Inflammatory macrophage treated with lipopolysaccharide for 1 hour (primary cell): Measurements from ENCODE around the gene TIAM1.

Experiments
- DNase-seq, 2 donors: peaks; one replicate each; pipeline ENCODE4 v3.0.0-alpha.2; 2020 to 2022

The TIAM1 gene

DNA sequence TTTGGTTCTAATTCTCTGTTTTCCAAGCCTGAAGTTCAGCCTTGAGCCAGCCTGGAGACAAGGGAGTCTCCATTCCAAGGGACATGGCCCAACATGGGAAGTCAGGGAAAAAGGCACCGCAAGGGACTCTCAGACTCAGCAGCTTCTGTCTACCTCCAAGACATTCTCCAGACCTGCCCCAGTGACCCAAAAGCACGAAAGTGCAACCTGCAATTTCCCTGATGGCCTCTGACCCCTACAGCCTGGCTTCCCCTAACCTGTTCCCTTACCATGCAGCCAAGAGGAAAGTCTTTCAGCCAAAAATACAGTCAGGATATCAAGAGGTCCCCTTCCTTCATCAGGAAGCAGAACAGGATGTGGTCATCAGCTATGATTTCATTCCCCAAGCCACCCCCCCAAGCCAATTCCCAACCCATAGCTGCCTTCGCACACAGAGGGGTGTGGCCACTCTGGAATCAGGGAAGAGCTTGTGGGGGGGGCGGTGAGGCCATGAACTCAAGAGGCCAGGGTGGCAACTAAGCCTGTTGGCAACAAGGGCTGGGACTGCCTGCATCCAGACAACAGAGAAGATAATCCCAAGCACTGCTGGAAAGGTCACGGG lies 59.2 kb downstream of the TIAM1 start:
- peak; percentile 62 to 83 for DNase-seq

DNA sequence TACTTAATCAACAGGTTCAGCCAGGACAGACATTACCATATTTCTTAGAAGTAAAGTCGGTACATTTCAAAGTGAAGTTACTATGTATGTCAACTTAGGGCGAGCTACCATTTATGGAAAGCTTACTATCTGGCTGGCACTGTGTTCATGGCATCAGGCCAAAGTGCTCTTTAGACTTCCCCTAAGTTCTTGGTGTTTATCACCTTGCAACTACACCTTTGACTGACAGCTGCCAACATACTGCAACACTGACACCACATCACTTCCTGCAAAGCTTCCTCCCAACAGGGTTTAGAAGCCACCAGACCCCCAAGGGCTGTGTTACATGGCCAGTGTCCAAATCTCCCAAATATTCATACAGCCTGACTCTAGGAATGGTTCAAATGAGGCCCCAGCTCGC lies 61.0 kb downstream of the TIAM1 start:
- DNase-seq, result no peak

DNA sequence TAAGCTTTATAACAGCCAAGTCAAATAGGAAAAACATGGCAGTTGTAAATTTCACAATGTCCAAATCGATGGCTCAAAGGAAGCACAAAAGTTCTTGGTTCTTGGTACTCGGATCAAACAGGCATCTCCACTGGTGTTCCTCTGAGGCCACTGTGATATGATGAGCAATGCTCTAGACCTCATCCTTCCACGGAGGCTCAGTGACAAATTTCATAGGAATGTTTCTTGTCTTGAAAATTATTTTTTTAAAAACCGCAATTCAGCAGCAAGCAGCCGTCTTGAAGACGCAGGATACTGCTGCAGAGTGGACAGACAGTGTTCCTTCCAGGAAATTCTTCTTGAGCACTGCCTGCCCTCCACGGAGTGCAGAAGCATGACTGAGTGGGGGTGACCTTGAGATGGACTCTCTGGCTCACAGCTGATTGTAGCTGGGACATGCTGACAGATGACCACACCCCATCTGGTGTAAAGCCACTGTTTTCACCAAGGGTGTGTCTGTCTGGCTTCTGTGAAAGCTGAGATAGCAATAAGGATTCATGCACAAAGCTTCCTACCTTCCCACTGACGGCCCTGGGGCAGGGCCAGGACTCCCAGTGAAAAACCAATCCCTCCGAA lies 61.9 kb downstream of the TIAM1 start:
- no peak for DNase-seq

DNA sequence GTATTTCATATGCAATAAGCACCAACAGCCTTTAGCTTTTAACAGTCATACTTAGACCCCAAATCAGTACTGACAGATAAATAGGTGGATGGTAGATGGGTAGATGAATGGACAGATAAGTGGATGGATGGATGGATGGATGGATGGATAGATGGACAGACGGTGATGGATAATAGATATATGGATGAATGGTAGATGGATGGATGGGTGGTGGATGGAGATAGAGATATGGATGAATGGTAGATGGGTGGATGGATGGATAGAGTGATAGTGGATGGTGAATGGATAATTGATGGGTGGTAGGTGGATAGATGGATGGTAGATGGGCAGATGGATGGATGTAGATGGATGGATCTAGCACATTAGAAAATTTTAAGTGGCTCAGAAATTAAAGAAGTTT lies 62.5 kb downstream of the TIAM1 start:
- DNase-seq, result no peak

DNA sequence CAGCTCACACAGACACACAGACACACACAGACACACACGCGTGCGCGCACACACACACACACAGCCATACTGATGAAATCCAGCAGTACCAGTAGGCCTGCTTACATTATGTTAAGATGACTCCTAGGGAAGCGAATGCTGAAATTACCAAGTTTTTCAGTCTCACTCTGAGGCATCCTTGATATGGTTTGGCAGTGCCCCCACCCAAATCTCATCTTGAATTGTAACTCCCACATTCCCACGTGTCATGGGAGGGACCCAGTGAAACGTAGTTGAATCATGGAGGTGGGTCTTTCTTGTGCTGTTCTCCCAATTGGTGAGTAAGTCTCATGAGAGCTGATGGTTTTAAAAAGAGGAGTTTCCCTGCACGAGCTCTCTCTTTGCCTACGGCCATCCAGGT lies 64.1 kb downstream of the TIAM1 start:
- no peak for DNase-seq

DNA sequence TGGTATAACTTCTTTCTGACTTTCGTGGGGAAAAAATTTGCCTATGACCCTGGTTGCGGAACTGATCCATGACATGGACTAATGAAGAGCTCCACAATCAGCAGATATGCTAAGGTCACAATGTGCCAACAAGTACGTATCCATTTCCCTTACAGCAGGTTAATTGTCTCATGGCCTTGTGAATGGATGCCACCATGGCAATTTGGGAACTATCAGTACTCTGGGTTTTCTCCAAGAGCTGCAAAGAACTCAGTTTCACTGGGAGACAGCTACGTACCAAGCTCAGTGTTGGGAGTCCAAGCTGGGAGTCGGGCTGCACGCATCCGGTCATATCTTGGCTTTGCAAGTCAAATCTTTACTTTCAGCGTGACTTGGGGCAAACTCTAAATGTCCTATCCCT lies 64.8 kb downstream of the TIAM1 start:
- DNase-seq, result no peak

DNA sequence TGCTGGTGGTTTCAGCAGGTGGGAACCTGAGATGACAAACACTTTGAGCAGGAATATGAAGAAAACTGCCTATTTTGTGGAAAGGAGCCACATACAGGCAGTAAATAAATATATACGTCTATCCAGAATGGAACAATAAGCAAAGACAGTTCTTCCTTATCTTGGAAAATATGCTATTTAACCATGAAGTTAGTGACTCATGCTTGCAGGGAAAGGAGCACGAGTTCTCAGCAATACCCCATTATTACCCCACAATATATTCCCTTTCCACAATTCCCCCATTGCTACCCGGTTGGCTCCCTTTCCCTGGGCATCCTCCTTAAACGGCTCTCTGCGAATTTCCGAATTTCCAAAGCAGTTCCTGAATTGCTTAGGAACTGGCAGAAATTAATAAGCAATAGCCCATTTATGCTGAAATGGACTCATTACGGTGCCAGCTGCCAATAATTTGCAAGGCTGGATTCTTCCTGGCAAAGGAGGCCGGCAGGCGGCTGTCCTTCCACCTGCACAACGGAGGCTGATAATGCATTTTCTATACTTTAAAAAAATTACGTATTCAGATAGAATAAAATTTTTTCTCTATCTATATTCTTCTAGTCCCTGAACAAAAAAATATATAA lies 65.4 kb downstream of the TIAM1 start:
- DNase-seq, result no peak

DNA sequence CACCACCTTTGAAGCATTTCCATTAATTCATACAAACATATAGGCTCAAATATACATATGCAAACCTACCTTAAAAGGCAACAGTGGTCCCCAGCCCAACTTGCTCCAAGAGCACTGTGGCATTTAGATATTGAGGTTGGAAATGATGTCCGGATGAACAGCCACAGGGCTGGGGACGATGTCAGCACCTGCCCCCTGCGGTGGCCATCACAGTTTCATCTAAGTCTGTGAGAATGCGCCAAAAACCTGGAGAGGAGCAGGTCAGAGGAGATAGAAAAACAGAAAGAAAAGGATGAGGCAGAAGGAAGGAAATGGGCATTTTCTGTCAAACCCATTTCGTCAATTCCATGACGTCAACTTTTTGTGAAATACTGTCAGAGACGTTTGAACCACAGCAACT lies 67.4 kb downstream of the TIAM1 start:
- no peak for DNase-seq

DNA sequence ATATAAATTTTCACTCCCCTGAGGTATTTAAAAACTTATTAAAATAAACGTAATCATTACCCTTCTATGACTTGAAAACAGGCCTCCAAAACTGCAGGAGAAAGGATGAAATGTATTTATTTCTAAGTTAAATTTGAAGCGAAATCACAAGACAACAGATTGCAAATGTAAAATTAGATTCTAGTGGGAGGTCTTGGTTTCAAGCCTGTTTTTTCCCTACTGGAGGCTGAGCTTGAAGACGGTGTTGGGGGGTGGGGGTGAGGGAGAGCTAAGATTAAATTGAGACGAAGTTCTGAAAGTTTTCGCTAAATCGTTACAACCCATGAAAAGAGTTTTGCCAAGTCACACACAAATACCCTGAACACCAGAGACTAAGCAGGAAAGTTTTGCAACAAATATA lies 68.2 kb downstream of the TIAM1 start:
- DNase-seq, result no peak

DNA sequence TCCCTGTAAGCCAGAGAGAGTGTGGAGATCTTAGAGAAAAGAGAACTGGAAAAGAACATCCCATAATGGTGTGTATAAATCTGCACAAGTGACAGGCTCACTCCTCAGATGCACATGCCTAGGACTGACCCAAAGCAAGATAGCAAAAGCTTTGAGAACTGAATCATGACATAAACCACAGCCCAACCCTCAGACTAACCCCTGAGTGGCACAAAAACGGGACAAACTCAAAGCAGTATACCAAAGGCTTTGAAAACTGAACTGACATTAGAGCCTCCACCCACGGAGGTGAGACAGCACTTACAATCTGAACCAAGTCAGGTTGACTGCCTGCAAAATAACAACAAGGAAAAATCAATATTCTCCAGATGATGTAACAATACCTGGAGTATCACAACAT lies 70.8 kb downstream of the TIAM1 start:
- no peak for DNase-seq

DNA sequence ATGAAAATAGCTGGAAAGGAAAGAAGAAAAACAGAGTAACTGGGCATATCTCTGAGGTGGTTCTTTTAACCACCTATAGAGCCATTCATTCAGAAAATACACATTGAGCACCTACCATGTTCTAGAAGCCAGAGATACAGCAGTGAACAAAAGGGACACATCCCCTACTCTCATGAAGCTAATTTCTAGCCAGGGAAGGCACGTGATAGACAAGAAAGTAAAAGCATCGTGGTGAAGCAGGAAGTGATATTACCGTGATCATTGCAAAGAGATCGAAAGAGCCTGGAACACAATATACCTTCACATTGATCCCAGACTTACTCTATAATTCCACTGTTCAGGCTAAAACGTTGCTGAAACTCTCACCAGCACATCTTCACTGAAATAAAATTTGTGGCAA lies 76.0 kb downstream of the TIAM1 start:
- DNase-seq, result no peak

DNA sequence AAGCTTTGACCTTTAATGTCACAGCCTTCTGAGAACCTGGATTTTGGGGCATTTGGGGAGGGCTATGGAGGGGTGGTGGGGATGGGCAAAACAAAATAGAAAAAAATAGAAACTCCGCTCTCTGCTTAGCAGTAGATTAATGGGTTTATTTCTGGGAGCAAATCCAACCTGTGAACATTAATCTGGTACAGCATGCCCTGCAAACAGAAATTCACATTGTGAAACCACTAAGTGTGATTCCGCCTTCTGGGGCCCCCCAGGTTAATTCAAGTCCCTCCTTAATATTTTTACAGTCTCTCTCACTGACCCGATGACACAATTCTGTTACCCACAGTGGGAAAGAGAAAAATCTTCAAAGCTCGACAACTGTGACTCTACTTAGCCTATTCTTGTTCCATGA lies 76.4 kb downstream of the TIAM1 start:
- DNase-seq, result no peak

DNA sequence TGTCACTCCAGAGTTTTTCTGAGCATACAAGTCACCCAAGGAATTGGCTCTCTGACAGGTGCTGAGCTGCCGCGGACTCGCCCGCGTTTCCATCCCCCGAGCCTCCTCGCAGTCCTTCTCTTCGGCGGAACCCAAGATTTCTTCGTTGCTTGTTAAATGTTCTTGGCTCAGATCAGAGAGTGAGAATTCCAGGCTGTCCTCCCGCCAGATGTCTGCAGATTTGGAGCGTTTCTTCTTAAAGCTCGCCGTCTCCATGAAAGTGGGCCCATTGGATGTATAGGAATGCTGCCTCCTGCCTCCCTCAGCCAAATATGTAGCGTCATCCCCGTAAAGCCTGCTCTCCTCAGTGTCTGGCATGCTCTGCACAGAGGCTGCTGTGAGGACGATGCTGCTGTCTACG lies 77.8 kb downstream of the TIAM1 start:
- DNase-seq, result no peak

DNA sequence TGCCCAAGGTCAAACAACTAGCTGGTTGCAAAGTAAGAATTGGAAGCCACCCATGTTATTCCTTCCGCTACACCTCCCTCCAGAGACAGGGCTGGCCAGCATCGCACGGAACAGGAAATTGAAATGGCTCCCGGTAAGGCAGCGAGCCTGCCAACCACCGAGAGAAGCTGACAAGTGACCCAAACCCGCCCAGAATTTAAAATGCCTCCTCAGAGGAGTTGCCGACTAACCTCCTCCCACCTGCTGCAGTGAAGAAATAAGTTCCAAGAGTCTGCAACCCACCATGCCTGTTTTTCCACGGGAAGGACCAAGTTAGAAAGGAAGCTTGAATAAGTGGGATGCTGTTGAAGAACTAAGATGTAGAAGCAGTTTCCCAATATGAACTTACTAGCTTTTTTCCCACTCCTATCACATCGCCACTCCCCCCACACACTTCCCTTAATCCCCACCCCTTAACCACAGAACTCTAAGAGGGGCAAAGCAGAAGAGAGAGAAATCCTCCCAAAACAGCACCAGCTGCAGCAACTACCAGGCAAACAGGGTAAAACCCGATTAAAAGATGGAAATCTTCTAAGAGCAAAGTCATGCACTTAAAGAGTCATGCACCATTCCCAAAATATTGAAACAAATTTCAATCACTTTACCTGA lies 78.6 kb downstream of the TIAM1 start:
- peak in 1 of 2 donors; percentile 59 for DNase-seq

DNA sequence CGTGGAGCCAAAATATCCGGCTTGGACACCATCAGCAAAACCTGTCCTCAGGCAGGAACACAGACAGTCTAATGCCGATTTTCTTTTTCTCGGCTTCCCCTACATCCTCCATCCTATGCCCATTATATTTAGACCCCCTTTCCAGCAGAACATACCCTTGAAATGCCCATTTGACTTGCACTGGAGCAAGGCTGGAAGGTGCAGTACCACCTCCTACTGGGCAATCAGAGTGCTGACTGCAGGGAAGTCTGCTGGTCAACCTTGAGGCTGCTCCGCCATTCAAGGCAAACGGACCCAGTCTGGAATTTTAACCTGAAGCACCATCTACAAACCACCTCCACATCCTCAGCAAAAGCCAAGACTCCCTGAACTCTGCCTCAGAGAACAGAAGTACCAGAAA lies 79.5 kb downstream of the TIAM1 start:
- DNase-seq, result no peak

DNA sequence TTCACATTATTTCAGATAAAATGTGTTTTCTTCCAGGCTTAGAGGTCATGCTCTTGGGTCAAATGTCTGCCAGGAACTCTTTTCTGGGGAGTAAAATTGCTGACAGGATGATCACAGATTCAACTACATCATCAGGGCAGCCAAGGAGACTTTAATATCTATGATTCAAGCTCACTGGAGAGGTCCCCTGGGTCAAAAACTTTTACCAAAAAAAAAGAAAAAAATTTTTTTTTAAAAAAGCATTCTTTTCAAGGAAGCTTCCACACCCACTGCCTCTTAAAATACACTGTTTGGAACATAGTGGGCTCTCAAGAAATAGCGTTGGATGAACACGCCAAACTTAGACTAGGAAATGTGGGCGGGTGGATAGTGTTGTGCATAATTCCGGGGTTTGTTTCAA lies 81.3 kb downstream of the TIAM1 start:
- DNase-seq, result no peak

DNA sequence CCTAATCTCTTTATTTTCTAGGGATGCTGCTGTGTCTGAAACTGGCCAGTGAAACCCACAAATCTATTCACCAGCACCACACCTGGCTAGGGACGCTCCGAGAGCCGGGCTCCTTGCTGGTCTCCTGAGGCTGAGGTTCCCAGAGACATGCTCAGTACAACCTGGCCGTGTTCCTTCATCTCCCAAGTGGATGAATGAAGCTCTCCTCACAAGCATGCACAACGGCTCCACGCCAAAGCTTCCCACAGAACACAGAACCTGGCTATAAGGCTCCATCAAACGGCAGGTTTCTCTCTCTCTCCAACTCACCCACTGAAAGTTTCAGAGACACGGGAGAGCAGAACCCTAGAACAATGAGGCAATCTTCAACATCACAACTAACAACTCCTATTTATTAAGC lies 82.3 kb downstream of the TIAM1 start:
- no peak for DNase-seq

DNA sequence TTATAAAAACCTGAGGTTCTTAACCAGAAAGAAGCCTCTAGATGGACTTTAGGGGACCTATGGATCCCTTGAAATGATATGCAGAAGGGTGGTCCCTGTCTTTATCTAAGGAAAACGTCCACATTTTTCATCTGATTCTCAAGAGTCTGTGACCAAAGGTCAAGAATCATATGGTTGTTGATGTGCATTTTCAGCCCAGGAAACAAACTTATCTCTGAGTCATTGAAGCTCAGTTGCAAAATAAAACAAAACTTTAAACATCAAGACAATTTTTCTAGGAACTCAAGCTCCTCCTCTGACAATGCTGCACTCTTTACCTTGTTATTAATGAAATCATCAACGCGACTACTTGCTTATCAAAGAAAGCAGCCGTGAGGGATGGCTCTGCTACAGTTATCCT lies 83.3 kb downstream of the TIAM1 start:
- DNase-seq, result peak in 1 of 2 donors; percentile 18

DNA sequence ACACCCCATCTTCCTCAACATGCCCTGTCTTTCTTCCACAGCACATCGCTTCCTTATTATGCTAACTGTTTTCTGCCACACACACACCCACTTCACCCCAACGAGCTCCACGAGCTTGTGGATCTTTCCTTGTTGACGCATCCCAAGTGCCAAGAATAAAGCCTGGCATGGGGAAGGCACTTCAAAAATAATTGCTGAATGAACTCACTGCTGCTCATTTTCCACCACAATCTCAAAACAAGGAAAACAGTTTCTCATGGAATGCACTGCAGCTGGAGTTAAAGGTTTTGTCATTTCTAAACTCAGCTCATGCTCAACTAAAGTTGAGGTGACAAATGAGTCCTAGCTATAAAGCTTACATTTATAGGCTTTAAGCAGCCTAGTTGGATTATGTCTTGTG lies 86.0 kb downstream of the TIAM1 start:
- no peak for DNase-seq

DNA sequence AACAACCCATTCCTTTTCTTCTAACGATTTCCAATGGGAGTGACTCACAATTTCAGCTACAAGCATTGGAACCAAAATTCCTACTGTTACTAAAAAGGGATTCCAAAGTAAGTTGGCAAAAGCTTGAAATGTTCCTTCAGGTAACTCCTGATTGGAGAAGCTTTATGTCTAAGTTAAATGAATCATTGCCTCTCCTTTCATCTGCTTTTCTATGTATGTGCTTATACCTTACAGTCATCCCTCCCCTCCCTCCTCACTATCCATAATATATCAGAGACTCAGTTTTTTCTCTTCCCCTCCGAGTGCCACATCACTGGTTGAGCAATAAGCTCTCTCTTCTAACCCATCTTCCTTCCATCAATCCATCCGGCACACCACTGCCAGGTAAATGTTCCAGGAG lies 86.8 kb downstream of the TIAM1 start:
- DNase-seq, result no peak

DNA sequence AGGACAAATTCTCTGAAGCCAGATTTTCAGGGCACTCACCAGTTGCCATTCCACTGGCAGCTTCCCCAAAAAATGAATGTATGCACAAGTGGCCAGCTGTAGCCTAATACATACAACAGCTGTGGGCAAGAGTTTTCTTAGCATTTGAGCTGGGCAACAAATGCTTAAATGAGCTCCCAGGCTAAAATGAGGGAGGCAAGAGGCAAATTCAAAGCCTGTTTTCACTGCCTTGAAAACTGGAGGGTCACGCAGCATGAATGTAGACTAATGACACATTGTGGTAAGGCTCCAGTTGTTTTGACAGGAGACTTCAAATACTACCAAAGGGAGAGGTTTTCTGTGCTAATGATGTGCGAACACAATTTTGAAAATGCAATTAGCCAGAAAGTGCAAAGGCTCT lies 88.2 kb downstream of the TIAM1 start:
- DNase-seq, result no peak

DNA sequence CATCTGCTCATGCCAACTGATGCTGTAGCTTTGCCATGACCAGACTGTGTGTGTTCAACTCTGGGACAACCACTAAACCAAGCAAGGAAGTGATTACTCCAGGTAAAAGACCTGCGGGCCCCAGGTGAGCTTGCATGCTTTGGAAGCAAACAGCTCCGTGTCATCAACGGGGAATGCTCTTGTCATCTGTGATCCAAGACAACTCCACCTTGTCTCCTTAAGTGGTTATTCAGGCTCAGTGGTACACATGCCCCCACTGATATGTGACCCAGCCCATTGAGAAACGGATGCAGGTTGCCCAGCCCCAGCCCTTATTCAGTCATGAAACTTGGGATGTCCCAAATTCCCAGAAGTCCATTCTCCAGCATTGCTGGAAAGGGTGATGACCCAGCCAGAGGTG lies 89.0 kb downstream of the TIAM1 start:
- DNase-seq, result no peak

DNA sequence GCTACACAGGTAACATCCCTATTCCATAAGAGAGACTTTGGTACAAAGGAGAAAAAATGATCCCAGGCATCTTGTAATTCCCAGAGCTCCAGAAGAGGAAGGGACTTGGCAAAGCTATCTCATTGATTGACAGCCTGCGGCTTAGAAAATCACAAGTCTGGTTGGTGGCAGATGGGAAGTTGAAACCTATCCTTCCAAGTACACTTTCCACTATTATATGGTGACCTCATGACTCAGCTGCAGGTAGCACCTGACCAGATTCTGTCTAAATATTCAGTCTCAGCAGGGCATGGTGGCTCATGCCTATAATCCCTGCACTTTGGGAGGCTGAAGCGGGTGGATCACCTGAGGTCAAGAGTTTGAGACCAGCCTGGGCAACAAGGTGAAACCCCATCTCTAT lies 89.9 kb downstream of the TIAM1 start:
- DNase-seq, result no peak

DNA sequence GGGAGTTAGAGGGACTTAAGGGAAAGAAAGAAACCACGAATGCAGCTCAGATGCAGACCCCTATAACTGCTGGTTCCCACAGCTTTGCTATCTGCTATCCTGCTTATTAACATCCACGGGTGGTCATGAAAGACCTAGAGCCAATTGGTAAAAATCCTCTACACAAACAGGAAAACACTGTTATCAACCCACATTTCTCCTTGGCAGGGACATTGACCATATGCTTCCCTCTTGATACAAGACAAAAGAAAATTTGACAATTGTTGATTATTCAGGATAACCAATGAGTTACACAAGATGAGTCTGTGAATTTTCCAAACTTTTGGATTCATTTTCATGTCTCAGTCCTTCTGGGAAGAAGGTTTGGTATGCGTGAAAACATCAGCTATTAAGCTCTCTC lies 90.4 kb downstream of the TIAM1 start:
- no peak for DNase-seq
